ENCODE data around the gene NOX4.
"Not testable (repeated sequence)": the region's sequence is repeated elsewhere in the genome, so short reads cannot be mapped to it uniquely, and the experiment has no call there.

The NOX4 gene

GRCh38 chr11:89420981-89421380 lies 70.2 kb downstream of the NOX4 start:
- Histone ChIP-seq H3K4me2 (ENCODE audit: low read length) (no peak overlapping the region), H3K36me3 (replicated peaks; ENCODE audit: low read depth, low read length) (no peaks in the 10 kb centered on the region), H3K4me1 (ENCODE audit: low read length) (no peaks in the 10 kb centered on the region), H3K9ac (ENCODE audit: low read length) (no peak overlapping the region), H3K27ac (ENCODE audit: low read length) (no peak overlapping the region), H3K79me2 (ENCODE audit: low read length) (no peaks in the 10 kb centered on the region), H3K4me3 (ENCODE audit: low read length) (no peak overlapping the region), H4K20me1 (ENCODE audit: insufficient read depth, low read length) (no peaks in the 10 kb centered on the region), H3K27me3 (ENCODE audit: low read depth, low read length) (no peaks in the 10 kb centered on the region), H3K9me3 (ENCODE audit: insufficient read depth, low read length) (no peaks in the 10 kb centered on the region), H2AFZ (ENCODE audit: low read depth, low read length) (no peak overlapping the region)
- TF ChIP-seq EZH2phosphoT487 (IDR thresholded peaks at IDR 0.05; ENCODE audit: low read depth) (no peak), CTCF (IDR thresholded peaks at IDR 0.05; ENCODE audit: low read depth, low read length) (no peak)

- Histone ChIP-seq H2AFZ (ENCODE audit: low read depth, low read length) (no peak overlapping the region), H3K9me3 (ENCODE audit: insufficient read depth, low read length) (no peaks in the 10 kb centered on the region), H3K9ac (ENCODE audit: low read length) (no peak overlapping the region), H3K4me3 (ENCODE audit: low read length) (no peak overlapping the region), H3K27me3 (ENCODE audit: low read depth, low read length) (no peaks in the 10 kb centered on the region), H3K4me1 (ENCODE audit: low read length) (no peaks in the 10 kb centered on the region), H4K20me1 (ENCODE audit: insufficient read depth, low read length) (no peaks in the 10 kb centered on the region), H3K36me3 (replicated peaks; ENCODE audit: low read depth, low read length) (no peaks in the 10 kb centered on the region), H3K4me2 (ENCODE audit: low read length) (no peak overlapping the region), H3K27ac (ENCODE audit: low read length) (no peak overlapping the region), H3K79me2 (ENCODE audit: low read length) (no peaks in the 10 kb centered on the region)
- no peak for TF ChIP-seq EZH2phosphoT487 (IDR thresholded peaks at IDR 0.05; ENCODE audit: low read depth)
- TF ChIP-seq CTCF (IDR thresholded peaks at IDR 0.05; ENCODE audit: low read depth, low read length): no peak
These were observed 74.2 kb downstream of the NOX4 start for GRCh38 chr11:89416961-89417360.

- H3K36me3 ChIP-seq (replicated peaks; ENCODE audit: low read depth, low read length); H3K79me2 ChIP-seq (ENCODE audit: low read length); H3K9ac ChIP-seq (ENCODE audit: low read length); H3K4me1 ChIP-seq (ENCODE audit: low read length); H3K27ac ChIP-seq (ENCODE audit: low read length); H3K9me3 ChIP-seq (ENCODE audit: insufficient read depth, low read length); H3K4me3 ChIP-seq (ENCODE audit: low read length); H3K4me2 ChIP-seq (ENCODE audit: low read length); H3K27me3 ChIP-seq (ENCODE audit: low read depth, low read length); H4K20me1 ChIP-seq (ENCODE audit: insufficient read depth, low read length); H2AFZ ChIP-seq (ENCODE audit: low read depth, low read length): not testable (repeated sequence)
These were observed 80.1 kb downstream of the NOX4 start for GRCh38 chr11:89411112-89411511.

GRCh38 chr11:89410666-89411065 lies 80.5 kb downstream of the NOX4 start:
- not testable (repeated sequence) for H3K9ac ChIP-seq (ENCODE audit: low read length); H3K4me1 ChIP-seq (ENCODE audit: low read length); H4K20me1 ChIP-seq (ENCODE audit: insufficient read depth, low read length); H3K27me3 ChIP-seq (ENCODE audit: low read depth, low read length); H3K4me2 ChIP-seq (ENCODE audit: low read length); H3K9me3 ChIP-seq (ENCODE audit: insufficient read depth, low read length); H3K27ac ChIP-seq (ENCODE audit: low read length); H3K36me3 ChIP-seq (replicated peaks; ENCODE audit: low read depth, low read length); H3K79me2 ChIP-seq (ENCODE audit: low read length); H3K4me3 ChIP-seq (ENCODE audit: low read length); H2AFZ ChIP-seq (ENCODE audit: low read depth, low read length)

- not testable (repeated sequence) for H3K4me3 ChIP-seq (ENCODE audit: low read length); H3K4me1 ChIP-seq (ENCODE audit: low read length); H4K20me1 ChIP-seq (ENCODE audit: insufficient read depth, low read length); H3K36me3 ChIP-seq (replicated peaks; ENCODE audit: low read depth, low read length); H3K27me3 ChIP-seq (ENCODE audit: low read depth, low read length); H3K9me3 ChIP-seq (ENCODE audit: insufficient read depth, low read length); H3K9ac ChIP-seq (ENCODE audit: low read length); H3K27ac ChIP-seq (ENCODE audit: low read length); H3K4me2 ChIP-seq (ENCODE audit: low read length); H3K79me2 ChIP-seq (ENCODE audit: low read length); H2AFZ ChIP-seq (ENCODE audit: low read depth, low read length)
These were observed 82.7 kb downstream of the NOX4 start for GRCh38 chr11:89408441-89408840.

- no peaks in the 10 kb centered on the region for H3K9me3 ChIP-seq (ENCODE audit: insufficient read depth, low read length)
- H3K4me3 ChIP-seq (ENCODE audit: low read length): no peak overlapping the region
- no peak for TF ChIP-seq EZH2phosphoT487 (IDR thresholded peaks at IDR 0.05; ENCODE audit: low read depth)
- peak; percentile 33 for TF ChIP-seq CTCF (IDR thresholded peaks at IDR 0.05; ENCODE audit: low read depth, low read length)
- no peak overlapping the region for H2AFZ ChIP-seq (ENCODE audit: low read depth, low read length)
- no peaks in the 10 kb centered on the region for H3K36me3 ChIP-seq (replicated peaks; ENCODE audit: low read depth, low read length)
- no peak overlapping the region for H3K4me2 ChIP-seq (ENCODE audit: low read length)
- no peak overlapping the region for H3K27ac ChIP-seq (ENCODE audit: low read length)
- H3K27me3 ChIP-seq (ENCODE audit: low read depth, low read length): no peaks in the 10 kb centered on the region
- no peaks in the 10 kb centered on the region for H3K4me1 ChIP-seq (ENCODE audit: low read length)
- H3K79me2 ChIP-seq (ENCODE audit: low read length): no peaks in the 10 kb centered on the region
- no peak overlapping the region for H3K9ac ChIP-seq (ENCODE audit: low read length)
- no peaks in the 10 kb centered on the region for H4K20me1 ChIP-seq (ENCODE audit: insufficient read depth, low read length)
These were observed 85.5 kb downstream of the NOX4 start for GRCh38 chr11:89405629-89406028.

- H2AFZ ChIP-seq (ENCODE audit: low read depth, low read length); H3K4me2 ChIP-seq (ENCODE audit: low read length); H3K79me2 ChIP-seq (ENCODE audit: low read length); H4K20me1 ChIP-seq (ENCODE audit: insufficient read depth, low read length); H3K9me3 ChIP-seq (ENCODE audit: insufficient read depth, low read length); H3K27ac ChIP-seq (ENCODE audit: low read length); H3K27me3 ChIP-seq (ENCODE audit: low read depth, low read length); H3K4me3 ChIP-seq (ENCODE audit: low read length); H3K9ac ChIP-seq (ENCODE audit: low read length); H3K4me1 ChIP-seq (ENCODE audit: low read length); H3K36me3 ChIP-seq (replicated peaks; ENCODE audit: low read depth, low read length): not testable (repeated sequence)
These were observed 99.5 kb downstream of the NOX4 start for GRCh38 chr11:89391654-89392053.

Measured in OCI-LY3 (cell line).